GM12892 (cell line): ENCODE measurements around the gene PRDX3.

Source experiments
- POLR2A ChIP-seq: IDR thresholded peaks from 2 replicates; pipeline ENCODE4 v1.6.1; 2011; ENCODE audit warnings: low read depth, low read length, control low read depth
- POLR2AphosphoS5 ChIP-seq: IDR thresholded peaks from 2 replicates; pipeline ENCODE4 v1.6.1; 2011; ENCODE audit warnings: low read depth, low read length, control low read depth
- TAF1 ChIP-seq: IDR thresholded peaks from 2 replicates; pipeline ENCODE4 v1.6.1; 2011; ENCODE audit warnings: low read depth, mild to moderate bottlenecking, control low read depth, low read length, borderline replicate concordance

DNA sequence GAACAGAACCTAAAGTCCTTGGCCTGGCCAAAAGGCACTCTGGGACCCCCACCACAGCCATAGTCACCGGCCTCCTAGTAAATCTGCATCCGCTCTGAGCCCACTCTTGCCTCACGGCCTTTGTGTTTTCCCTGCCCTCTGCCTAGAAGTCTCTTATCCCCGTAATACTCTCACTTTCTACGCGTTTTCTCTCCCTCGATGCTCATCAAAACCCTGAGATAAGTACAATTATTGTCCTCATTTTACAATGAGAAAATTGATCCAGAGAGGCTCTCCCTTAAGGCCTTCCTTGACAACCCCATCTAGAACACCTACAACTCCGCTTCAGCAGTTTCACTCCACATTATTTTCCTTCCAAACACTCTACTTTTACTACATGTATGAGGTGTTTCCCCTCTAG, 11.6 kb downstream of the PRDX3 start:
- TF ChIP-seq POLR2A (no peak), POLR2AphosphoS5 (0 out of 2 replicates have a peak, but pooled peaks have one; percentile 5), TAF1 (no peak)
